SU-DHL-6 (cell line): ENCODE data around the gene TMEM141.

Source experiments
- EZH2phosphoT487 ChIP-seq: fragments of 200-600 bp; sonication (generic), shearing (Covaris generic); conservative IDR thresholded peaks from 2 replicates; pipeline ENCODE4 v1.6.1; 2018; ENCODE audit warnings: mild to moderate bottlenecking, antibody characterized with exemption, low read length, moderate library complexity, mixed read lengths
- TF ChIP-seq, protein P1 (sequence below): fragments of 200-600 bp; sonication (generic); IDR thresholded peaks from one replicate; pipeline ENCODE4 v1.5.1; 2017; ENCODE audit warnings: antibody characterized with exemption, mild to moderate bottlenecking, low read length, moderate library complexity; ENCODE audit not compliant: insufficient read depth, poor library complexity, severe bottlenecking

DNA sequence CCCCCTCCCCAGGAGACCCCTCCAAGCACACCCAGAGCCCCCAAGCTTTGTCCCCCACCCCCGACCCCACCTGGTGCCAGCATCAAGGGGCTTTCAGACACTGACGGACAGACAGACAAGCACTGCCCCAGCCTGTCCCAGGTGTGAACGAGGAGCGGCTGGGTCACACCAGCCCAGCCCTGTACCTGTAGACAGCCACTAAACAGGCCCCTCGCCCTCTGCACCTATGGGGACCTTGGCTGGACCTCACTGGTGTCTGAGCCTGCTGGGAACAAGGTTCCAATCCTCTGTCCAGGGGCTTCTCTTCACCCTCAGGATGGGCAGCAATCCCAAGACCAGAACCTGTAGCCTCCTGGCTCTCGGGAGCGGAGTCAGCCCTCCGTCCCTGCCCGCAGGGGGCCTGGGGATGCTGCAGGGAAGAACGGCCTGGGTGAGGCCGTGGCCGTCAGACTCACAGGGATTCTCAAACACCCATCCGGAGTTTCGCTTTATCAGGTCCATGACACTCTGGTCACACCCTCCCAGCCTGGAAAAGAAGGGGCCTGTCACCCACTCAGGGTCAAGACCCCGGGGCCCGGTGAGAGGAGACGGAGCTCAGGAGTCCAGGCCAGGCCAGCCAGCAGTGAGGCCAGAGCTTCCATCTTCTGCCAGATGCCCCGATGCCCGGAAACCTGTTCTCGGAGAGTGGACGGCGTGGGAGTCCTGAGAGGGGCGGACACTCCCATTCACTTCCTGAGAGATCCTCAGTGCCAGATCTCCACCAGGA is 45.6 kb upstream of the TMEM141 start:
- TF ChIP-seq, protein P1, sequence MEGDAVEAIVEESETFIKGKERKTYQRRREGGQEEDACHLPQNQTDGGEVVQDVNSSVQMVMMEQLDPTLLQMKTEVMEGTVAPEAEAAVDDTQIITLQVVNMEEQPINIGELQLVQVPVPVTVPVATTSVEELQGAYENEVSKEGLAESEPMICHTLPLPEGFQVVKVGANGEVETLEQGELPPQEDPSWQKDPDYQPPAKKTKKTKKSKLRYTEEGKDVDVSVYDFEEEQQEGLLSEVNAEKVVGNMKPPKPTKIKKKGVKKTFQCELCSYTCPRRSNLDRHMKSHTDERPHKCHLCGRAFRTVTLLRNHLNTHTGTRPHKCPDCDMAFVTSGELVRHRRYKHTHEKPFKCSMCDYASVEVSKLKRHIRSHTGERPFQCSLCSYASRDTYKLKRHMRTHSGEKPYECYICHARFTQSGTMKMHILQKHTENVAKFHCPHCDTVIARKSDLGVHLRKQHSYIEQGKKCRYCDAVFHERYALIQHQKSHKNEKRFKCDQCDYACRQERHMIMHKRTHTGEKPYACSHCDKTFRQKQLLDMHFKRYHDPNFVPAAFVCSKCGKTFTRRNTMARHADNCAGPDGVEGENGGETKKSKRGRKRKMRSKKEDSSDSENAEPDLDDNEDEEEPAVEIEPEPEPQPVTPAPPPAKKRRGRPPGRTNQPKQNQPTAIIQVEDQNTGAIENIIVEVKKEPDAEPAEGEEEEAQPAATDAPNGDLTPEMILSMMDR: no peak
- no peak for TF ChIP-seq EZH2phosphoT487
